ENCODE results near the gene FAM53B. TPM values are rescaled to one million over a fixed set of nuclear protein-coding genes. Genes with fewer than 3 reads are reported as not detected.

Gene FAM53B
- total RNA-seq, 1 experiment from 2014 or later, result 11.2 TPM

GRCh38 chr10:124651402-124651891, 92.7 kb downstream of the FAM53B start:
- intact Hi-C loops (cut with micrococcal nuclease; ENCODE audit: unreplicated experiment), result no loop called here
- Mint-ChIP-seq H3K27ac (ENCODE audit: unreplicated experiment) (no peak overlapping the region), H3K9me3 (ENCODE audit: low read depth, unreplicated experiment) (no peaks in the 10 kb centered on the region), H3K4me3 (ENCODE audit: low read depth, unreplicated experiment) (no peak overlapping the region), H3K4me1 (ENCODE audit: low read depth, unreplicated experiment) (peaks cover 6% of the 10 kb centered on the region), H3K36me3 (ENCODE audit: insufficient read depth, unreplicated experiment) (no peaks in the 10 kb centered on the region), H3K27me3 (ENCODE audit: unreplicated experiment) (no peaks in the 10 kb centered on the region)
- CTCF ChIA-PET, result no interaction called here
- BruUV-seq (replicated peaks), result no TSS peak
- no peak for DNase-seq
- no peak for TF ChIP-seq CTCF (IDR thresholded peaks at IDR 0.05; ENCODE audit: unreplicated experiment)

GRCh38 chr10:124650820-124651401, 93.3 kb downstream of the FAM53B start:
- BruUV-seq (replicated peaks), result no TSS peak
- no peak overlapping the region for H3K4me3 Mint-ChIP-seq (ENCODE audit: low read depth, unreplicated experiment)
- intact Hi-C loops (cut with micrococcal nuclease; ENCODE audit: unreplicated experiment), result no loop called here
- DNase-seq, result no peak
- H3K36me3 Mint-ChIP-seq (ENCODE audit: insufficient read depth, unreplicated experiment), result no peaks in the 10 kb centered on the region
- no peak for TF ChIP-seq CTCF (IDR thresholded peaks at IDR 0.05; ENCODE audit: unreplicated experiment)
- H3K27me3 Mint-ChIP-seq (ENCODE audit: unreplicated experiment), result no peaks in the 10 kb centered on the region
- H3K4me1 Mint-ChIP-seq (ENCODE audit: low read depth, unreplicated experiment), result peaks cover 10% of the 10 kb centered on the region
- CTCF ChIA-PET, result no interaction called here
- H3K9me3 Mint-ChIP-seq (ENCODE audit: low read depth, unreplicated experiment), result no peaks in the 10 kb centered on the region
- no peak overlapping the region for H3K27ac Mint-ChIP-seq (ENCODE audit: unreplicated experiment)

GRCh38 chr10:124650263-124650662, 93.9 kb downstream of the FAM53B start:
- TF ChIP-seq CTCF (IDR thresholded peaks at IDR 0.05; ENCODE audit: unreplicated experiment), result no peak
- CTCF ChIA-PET, result no interaction called here
- Mint-ChIP-seq H3K36me3 (ENCODE audit: insufficient read depth, unreplicated experiment) (no peaks in the 10 kb centered on the region), H3K27me3 (ENCODE audit: unreplicated experiment) (no peaks in the 10 kb centered on the region), H3K4me3 (ENCODE audit: low read depth, unreplicated experiment) (no peak overlapping the region), H3K4me1 (ENCODE audit: low read depth, unreplicated experiment) (peaks cover 10% of the 10 kb centered on the region), H3K9me3 (ENCODE audit: low read depth, unreplicated experiment) (no peaks in the 10 kb centered on the region), H3K27ac (ENCODE audit: unreplicated experiment) (no peak overlapping the region)
- BruUV-seq (replicated peaks), result no TSS peak
- DNase-seq, result no peak
- intact Hi-C loops (cut with micrococcal nuclease; ENCODE audit: unreplicated experiment), result no loop called here

GRCh38 chr10:124649214-124649613, 95.0 kb downstream of the FAM53B start:
- H3K27me3 Mint-ChIP-seq (ENCODE audit: unreplicated experiment), result no peaks in the 10 kb centered on the region
- CTCF ChIA-PET, result no interaction called here

More at GRCh38 chr10:124649214-124649613, 95.0 kb downstream of the FAM53B start:
- DNase-seq, result no peak
- H3K4me1 Mint-ChIP-seq (ENCODE audit: low read depth, unreplicated experiment), result peaks cover 10% of the 10 kb centered on the region
- H3K36me3 Mint-ChIP-seq (ENCODE audit: insufficient read depth, unreplicated experiment), result no peaks in the 10 kb centered on the region
- no peak overlapping the region for H3K4me3 Mint-ChIP-seq (ENCODE audit: low read depth, unreplicated experiment)
- no peak overlapping the region for H3K27ac Mint-ChIP-seq (ENCODE audit: unreplicated experiment)
- intact Hi-C loops (cut with micrococcal nuclease; ENCODE audit: unreplicated experiment), result no loop called here
- H3K9me3 Mint-ChIP-seq (ENCODE audit: low read depth, unreplicated experiment), result no peaks in the 10 kb centered on the region
- TF ChIP-seq CTCF (IDR thresholded peaks at IDR 0.05; ENCODE audit: unreplicated experiment), result no peak
- no TSS peak for BruUV-seq (replicated peaks)

All from Calu3 (cell line).